Thyroid gland (tissue), 4 donors: ENCODE results near the gene MINDY4. TPM values are rescaled to one million over a fixed set of nuclear protein-coding genes. Genes with fewer than 3 reads are reported as not detected.
A peak's percentile ranks its signal among the peaks of the same experiment; 100 is the strongest.

ENCODE experiments used
- DNase-seq, 2 donors: peaks; one replicate each; pipeline ENCODE4 v3.0.0-alpha.2; 2019
- H3K27ac ChIP-seq, 3 donors: fragments of 200-600 bp; sonication (generic); 1 replicate in 2 of 3; 2 replicates in 1 of 3; pipeline ENCODE4 v1.5.1; 2016 to 2019; ENCODE audit warnings: mild to moderate bottlenecking in 1 of 3, moderate library complexity in 1 of 3
- H3K27me3 ChIP-seq: fragments of 200-600 bp; sonication (generic); one replicate; pipeline ENCODE4 v1.5.1; 2019
- H3K36me3 ChIP-seq, 2 donors: fragments of 200-600 bp; sonication (generic); one replicate each; pipeline ENCODE4 v1.5.1; 2016 to 2019
- H3K4me1 ChIP-seq, 2 donors: fragments of 200-600 bp; sonication (generic); one replicate each; pipeline ENCODE4 v1.5.1; 2017 to 2019
- H3K4me3 ChIP-seq, 3 donors: fragments of 200-600 bp; sonication (generic); replicated peaks in 1 of 3; 1 replicate in 2 of 3; 2 replicates in 1 of 3; pipeline ENCODE4 v1.5.1; 2016; ENCODE audit warnings: mild to moderate bottlenecking in 1 of 3
- H3K9me3 ChIP-seq: fragments of 200-600 bp; sonication (generic); one replicate; pipeline ENCODE4 v1.5.1; 2017
- CTCF ChIP-seq, 6 experiments: fragments of 200-600 bp in 3 of 6; fragments of 450-650 bp in 3 of 6; sonication (generic) in 3 of 6; IDR thresholded peaks; one replicate each; pipeline ENCODE4 v1.5.1; 2016 to 2019; ENCODE audit warnings: antibody characterized with exemption in 6 of 6, mild to moderate bottlenecking in 2 of 6, inconsistent platforms in 1 of 6, moderate library complexity in 1 of 6
- POLR2A ChIP-seq, 2 donors: fragments of 450-650 bp; IDR thresholded peaks; one replicate each; pipeline ENCODE4 v1.6.1; 2017; ENCODE audit warnings: antibody characterized with exemption in 2 of 2, mild to moderate bottlenecking in 2 of 2, moderate library complexity in 1 of 2
- WGBS, 2 donors: methylation state at CpG; one replicate each; pipeline ENCODE4 v1.1.5; 2017; 5-methylcytosine and 5-hydroxymethylcytosine counted together
- intact Hi-C: fragments of 100-400 bp; cut with DNase I; formaldehyde crosslinking; loops from one replicate; pipeline ENCODE4 v1.15.1; 2023
- total RNA-seq, 4 donors: library from RNA; depleted of rRNA; stranded (reverse); fragments of >200 nt; gene quantifications; one replicate each; pipeline ENCODE4 v1.2.3, GENCODE V29; 2016

MINDY4 gene
- total RNA-seq, 4 donors from 2014 or later, result 17.9 to 33.2 (median 29.7) TPM

DNA sequence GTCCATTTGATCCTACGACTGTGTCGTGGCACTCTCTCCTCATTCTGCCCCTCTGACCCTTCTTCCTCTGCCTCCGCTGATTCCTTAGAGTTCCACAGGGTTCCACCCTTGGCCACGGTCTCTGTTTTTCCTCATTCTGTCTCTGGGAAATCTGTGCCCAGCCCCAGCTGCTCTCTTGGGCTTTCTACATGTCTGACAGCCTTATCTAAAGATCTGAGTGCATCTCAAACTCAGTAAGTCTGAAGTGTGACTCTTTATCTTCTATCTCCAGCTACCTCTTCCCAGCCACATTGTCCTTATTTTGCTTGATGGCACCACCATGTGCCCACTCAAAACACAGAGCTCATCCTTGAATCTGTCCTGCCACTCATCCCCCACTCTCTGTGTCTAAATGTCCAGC, 78.3 kb downstream of the MINDY4 start:
- peaks cover 25 to 53% of the 10 kb centered on the region in 2 donors for H3K4me1 ChIP-seq
- 75 to 81% methylated on average over 4 of the region's 4 CpGs for WGBS, 2 donors
- no peak overlapping the region for H3K4me3 ChIP-seq
- no peaks in the 10 kb centered on the region for H3K36me3 ChIP-seq
- no peak for DNase-seq
- TF ChIP-seq POLR2A (IDR thresholded peaks at IDR 0.05), result no peak
- no peak for TF ChIP-seq CTCF (IDR thresholded peaks at IDR 0.05)
- H3K9me3 ChIP-seq, result no peaks in the 10 kb centered on the region
- H3K27ac ChIP-seq, result no peak overlapping the region
- no peaks in the 10 kb centered on the region for H3K27me3 ChIP-seq
- intact Hi-C loops, result no loop called here

GRCh38 chr7:30850426-30850825, 79.2 kb downstream of the MINDY4 start:
- Histone ChIP-seq H3K27ac (no peak overlapping the region), H3K27me3 (no peaks in the 10 kb centered on the region), H3K4me1 (peaks cover 17 to 45% of the 10 kb centered on the region in 2 donors), H3K36me3 (no peaks in the 10 kb centered on the region), H3K4me3 (no peak overlapping the region), H3K9me3 (no peaks in the 10 kb centered on the region)
- TF ChIP-seq CTCF (IDR thresholded peaks at IDR 0.05) (no peak), POLR2A (IDR thresholded peaks at IDR 0.05) (no peak)
- DNase-seq, result no peak
- WGBS, 2 donors, result 96 to 100% methylated on average over 14 to 15 of the region's 17 CpGs
- intact Hi-C loops, result no loop called here

DNA sequence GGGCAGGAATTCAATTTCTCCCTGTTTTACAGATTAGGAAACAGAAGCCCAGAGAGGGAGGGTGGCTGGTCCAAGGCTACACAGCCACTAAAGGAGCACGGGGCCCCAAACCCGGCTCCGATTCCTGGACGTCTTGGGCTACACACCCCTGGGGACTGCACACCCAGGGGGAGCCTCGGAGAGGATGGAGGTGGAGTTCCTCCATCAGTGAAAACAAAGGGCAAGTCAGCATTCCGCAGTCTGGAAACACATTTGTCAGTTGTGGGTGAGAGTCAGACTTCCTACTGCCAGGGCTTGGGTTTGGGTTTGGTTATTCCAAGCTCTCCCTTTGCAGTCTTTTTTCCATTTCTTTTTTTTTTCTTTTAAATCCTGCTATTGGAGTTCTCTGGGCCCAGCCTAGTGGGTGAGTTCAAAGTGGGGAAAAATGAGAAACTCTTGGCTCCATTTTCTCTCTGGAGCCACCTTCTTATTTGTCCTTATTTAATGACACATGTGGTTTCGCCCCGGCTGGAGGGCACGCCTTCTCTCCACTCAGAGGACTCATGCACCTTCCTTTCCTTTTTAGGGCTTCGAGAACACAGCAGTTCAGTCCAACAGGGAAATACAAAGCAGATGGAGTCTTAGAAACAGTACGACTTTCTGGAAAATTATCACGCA, 80.6 kb downstream of the MINDY4 start:
- peaks cover 6 to 33% of the 10 kb centered on the region in 2 donors for H3K4me1 ChIP-seq

GRCh38 chr7:30852308-30852684, 81.1 kb downstream of the MINDY4 start:
- no peak for TF ChIP-seq POLR2A (IDR thresholded peaks at IDR 0.05)
- H3K36me3 ChIP-seq, result no peaks in the 10 kb centered on the region
- H3K27me3 ChIP-seq, result no peaks in the 10 kb centered on the region
- intact Hi-C loops, result no loop called here
- H3K9me3 ChIP-seq, result no peaks in the 10 kb centered on the region
- H3K4me3 ChIP-seq, result no peak overlapping the region
- 62 to 69% methylated on average over 4 of the region's 4 CpGs for WGBS, 2 donors
- no peak for DNase-seq
- peak overlapping the region in 2 of 3 donors; percentile 20 to 37 for H3K27ac ChIP-seq
- H3K4me1 ChIP-seq, result peaks cover under 1 to 27% of the 10 kb centered on the region in 2 donors

More for the DNA sequence above, 80.6 kb downstream of the MINDY4 start:
- Histone ChIP-seq H3K27me3 (no peaks in the 10 kb centered on the region), H3K36me3 (no peaks in the 10 kb centered on the region), H3K4me3 (no peak overlapping the region), H3K27ac (peak overlapping the region in 1 of 3 donors; percentile 37), H3K9me3 (no peaks in the 10 kb centered on the region)
- DNase-seq, result no peak
- TF ChIP-seq CTCF (IDR thresholded peaks at IDR 0.05) (no peak), POLR2A (IDR thresholded peaks at IDR 0.05) (no peak)
- WGBS, 2 donors, result 64 to 80% methylated on average over 12 of the region's 12 CpGs
- intact Hi-C loops, result no loop called here

GRCh38 chr7:30852744-30853288, 81.6 kb downstream of the MINDY4 start:
- TF ChIP-seq CTCF (IDR thresholded peaks at IDR 0.05) (no peak), POLR2A (IDR thresholded peaks at IDR 0.05) (no peak)
- peak overlapping the region in 2 of 3 donors; percentile 20 to 37 for H3K27ac ChIP-seq
- no peaks in the 10 kb centered on the region for H3K9me3 ChIP-seq
- peaks cover 0 to 22% of the 10 kb centered on the region in 2 donors for H3K4me1 ChIP-seq
- DNase-seq, result no peak
- WGBS, 2 donors, result 74 to 83% methylated on average over 6 to 10 of the region's 11 CpGs
- H3K4me3 ChIP-seq, result no peak overlapping the region
- H3K36me3 ChIP-seq, result no peaks in the 10 kb centered on the region
- no peaks in the 10 kb centered on the region for H3K27me3 ChIP-seq
- intact Hi-C loops, result no loop called here
